Measurements from ENCODE around the gene MSRB3.

GRCh38 chr12:65287426-65287825 is 8.9 kb downstream of the MSRB3 start:
- TF ChIP-seq, protein P1, sequence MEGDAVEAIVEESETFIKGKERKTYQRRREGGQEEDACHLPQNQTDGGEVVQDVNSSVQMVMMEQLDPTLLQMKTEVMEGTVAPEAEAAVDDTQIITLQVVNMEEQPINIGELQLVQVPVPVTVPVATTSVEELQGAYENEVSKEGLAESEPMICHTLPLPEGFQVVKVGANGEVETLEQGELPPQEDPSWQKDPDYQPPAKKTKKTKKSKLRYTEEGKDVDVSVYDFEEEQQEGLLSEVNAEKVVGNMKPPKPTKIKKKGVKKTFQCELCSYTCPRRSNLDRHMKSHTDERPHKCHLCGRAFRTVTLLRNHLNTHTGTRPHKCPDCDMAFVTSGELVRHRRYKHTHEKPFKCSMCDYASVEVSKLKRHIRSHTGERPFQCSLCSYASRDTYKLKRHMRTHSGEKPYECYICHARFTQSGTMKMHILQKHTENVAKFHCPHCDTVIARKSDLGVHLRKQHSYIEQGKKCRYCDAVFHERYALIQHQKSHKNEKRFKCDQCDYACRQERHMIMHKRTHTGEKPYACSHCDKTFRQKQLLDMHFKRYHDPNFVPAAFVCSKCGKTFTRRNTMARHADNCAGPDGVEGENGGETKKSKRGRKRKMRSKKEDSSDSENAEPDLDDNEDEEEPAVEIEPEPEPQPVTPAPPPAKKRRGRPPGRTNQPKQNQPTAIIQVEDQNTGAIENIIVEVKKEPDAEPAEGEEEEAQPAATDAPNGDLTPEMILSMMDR (IDR thresholded peaks at IDR 0.05; ENCODE audit: low read depth, low read length): no peak
- TF ChIP-seq EZH2phosphoT487 (IDR thresholded peaks at IDR 0.05; ENCODE audit: low read depth): no peak
